ENCODE data around the gene NAIF1.

Gene NAIF1

DNA sequence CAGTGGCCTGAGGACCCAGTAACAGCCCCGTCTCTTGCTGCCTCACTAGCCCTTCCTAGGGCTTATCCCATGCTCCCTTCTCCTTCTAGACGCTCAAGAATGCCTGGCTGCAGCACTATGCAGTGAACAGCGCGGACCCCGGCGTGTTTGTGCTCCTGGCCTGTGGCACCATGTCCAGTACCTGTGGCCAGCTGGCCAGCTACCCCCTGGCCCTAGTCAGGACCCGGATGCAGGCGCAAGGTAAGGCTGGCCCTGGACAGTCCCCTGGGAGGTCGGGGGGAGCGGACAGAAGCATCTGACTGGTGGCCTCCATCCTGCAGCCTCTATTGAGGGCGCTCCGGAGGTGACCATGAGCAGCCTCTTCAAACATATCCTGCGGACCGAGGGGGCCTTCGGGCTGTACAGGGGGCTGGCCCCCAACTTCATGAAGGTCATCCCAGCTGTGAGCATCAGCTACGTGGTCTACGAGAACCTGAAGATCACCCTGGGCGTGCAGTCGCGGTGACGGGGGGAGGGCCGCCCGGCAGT is 39.9 kb upstream of the NAIF1 start:
- Histone ChIP-seq H2AFZ (ENCODE audit: low read depth, low read length) (no peak overlapping the region), H3K27me3 (ENCODE audit: insufficient read depth, low read length) (no peaks in the 10 kb centered on the region), H3K9me3 (ENCODE audit: low read length) (no peaks in the 10 kb centered on the region), H3K4me3 (ENCODE audit: low read length) (no peak overlapping the region), H3K4me1 (ENCODE audit: insufficient read depth, low read length) (peaks cover 6% of the 10 kb centered on the region), H3K36me3 (ENCODE audit: insufficient read depth, low read length) (peaks cover 59% of the 10 kb centered on the region)

- Histone ChIP-seq H2AFZ (ENCODE audit: low read depth, low read length) (no peak overlapping the region), H3K27me3 (ENCODE audit: insufficient read depth, low read length) (no peaks in the 10 kb centered on the region), H3K36me3 (ENCODE audit: insufficient read depth, low read length) (peaks cover 64% of the 10 kb centered on the region), H3K9me3 (ENCODE audit: low read length) (no peaks in the 10 kb centered on the region), H3K4me1 (ENCODE audit: insufficient read depth, low read length) (peaks cover 6% of the 10 kb centered on the region), H3K4me3 (ENCODE audit: low read length) (no peak overlapping the region)
Observed at GRCh38 chr9:128106181-128106939, 39.2 kb upstream of the NAIF1 start.

DNA sequence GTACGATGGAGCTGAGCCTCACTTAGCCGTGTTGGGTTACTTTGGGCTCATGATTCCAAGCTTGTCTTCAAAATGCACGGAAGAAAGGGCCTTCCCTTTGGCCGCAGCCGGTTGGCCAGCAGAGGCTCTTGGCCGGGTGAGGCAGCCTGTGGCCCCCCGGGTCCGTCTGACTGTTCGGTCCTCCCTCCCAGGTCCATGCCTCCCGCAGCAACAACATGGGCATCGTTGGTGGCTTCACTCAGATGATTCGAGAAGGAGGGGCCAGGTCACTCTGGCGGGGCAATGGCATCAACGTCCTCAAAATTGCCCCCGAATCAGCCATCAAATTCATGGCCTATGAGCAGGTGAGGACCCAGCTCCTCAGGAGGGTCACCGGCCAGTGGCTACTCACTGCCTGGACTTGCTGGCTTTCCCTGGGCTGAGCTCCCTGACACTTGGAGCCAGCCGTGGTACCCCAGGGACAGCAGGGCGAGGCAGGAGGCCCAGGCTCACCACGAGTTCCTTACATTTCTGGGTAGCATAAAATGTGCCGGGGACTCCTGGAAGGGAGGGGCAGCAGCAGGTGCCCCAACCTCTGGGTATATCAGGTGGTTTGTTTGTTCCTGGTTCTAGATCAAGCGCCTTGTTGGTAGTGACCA is 38.5 kb upstream of the NAIF1 start:
- H3K4me3 ChIP-seq (ENCODE audit: low read length), result no peak overlapping the region
- H3K4me1 ChIP-seq (ENCODE audit: insufficient read depth, low read length), result peaks cover 7% of the 10 kb centered on the region
- H3K9me3 ChIP-seq (ENCODE audit: low read length), result no peaks in the 10 kb centered on the region
- peaks cover 71% of the 10 kb centered on the region for H3K36me3 ChIP-seq (ENCODE audit: insufficient read depth, low read length)
- no peak overlapping the region for H2AFZ ChIP-seq (ENCODE audit: low read depth, low read length)
- no peaks in the 10 kb centered on the region for H3K27me3 ChIP-seq (ENCODE audit: insufficient read depth, low read length)

DNA sequence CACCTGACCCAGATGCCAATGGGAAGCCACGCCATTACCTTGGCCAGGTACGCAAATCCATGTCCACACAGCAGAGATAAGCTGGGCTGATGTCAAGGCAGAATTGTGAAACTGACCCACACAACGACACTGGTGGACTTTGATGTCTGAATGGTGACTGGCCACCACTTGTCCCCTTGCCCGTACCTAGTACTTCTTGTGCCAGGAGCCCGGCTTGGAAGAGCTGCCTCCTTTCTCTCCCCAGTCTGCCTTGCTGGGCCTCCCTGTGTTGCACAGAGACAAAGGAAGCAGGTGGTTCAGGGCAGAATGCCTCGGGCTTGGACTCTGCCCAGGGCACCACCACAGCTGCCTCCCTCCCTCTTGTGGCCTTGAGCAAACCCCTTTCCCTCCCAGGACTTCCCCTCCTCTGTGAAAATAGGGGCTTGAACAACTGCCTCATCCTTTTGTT is 37.1 kb upstream of the NAIF1 start:
- Histone ChIP-seq H2AFZ (ENCODE audit: low read depth, low read length) (no peak overlapping the region), H3K36me3 (ENCODE audit: insufficient read depth, low read length) (peaks cover 68% of the 10 kb centered on the region), H3K4me1 (ENCODE audit: insufficient read depth, low read length) (peaks cover 21% of the 10 kb centered on the region), H3K27me3 (ENCODE audit: insufficient read depth, low read length) (no peaks in the 10 kb centered on the region), H3K4me3 (ENCODE audit: low read length) (no peak overlapping the region), H3K9me3 (ENCODE audit: low read length) (no peaks in the 10 kb centered on the region)

GRCh38 chr9:128103589-128103962 is 36.5 kb upstream of the NAIF1 start:
- no peaks in the 10 kb centered on the region for H3K9me3 ChIP-seq (ENCODE audit: low read length)
- no peaks in the 10 kb centered on the region for H3K27me3 ChIP-seq (ENCODE audit: insufficient read depth, low read length)
- H3K4me1 ChIP-seq (ENCODE audit: insufficient read depth, low read length), result peaks cover 25% of the 10 kb centered on the region
- H3K36me3 ChIP-seq (ENCODE audit: insufficient read depth, low read length), result peaks cover 67% of the 10 kb centered on the region
- H3K4me3 ChIP-seq (ENCODE audit: low read length), result no peak overlapping the region
- H2AFZ ChIP-seq (ENCODE audit: low read depth, low read length), result no peak overlapping the region

DNA sequence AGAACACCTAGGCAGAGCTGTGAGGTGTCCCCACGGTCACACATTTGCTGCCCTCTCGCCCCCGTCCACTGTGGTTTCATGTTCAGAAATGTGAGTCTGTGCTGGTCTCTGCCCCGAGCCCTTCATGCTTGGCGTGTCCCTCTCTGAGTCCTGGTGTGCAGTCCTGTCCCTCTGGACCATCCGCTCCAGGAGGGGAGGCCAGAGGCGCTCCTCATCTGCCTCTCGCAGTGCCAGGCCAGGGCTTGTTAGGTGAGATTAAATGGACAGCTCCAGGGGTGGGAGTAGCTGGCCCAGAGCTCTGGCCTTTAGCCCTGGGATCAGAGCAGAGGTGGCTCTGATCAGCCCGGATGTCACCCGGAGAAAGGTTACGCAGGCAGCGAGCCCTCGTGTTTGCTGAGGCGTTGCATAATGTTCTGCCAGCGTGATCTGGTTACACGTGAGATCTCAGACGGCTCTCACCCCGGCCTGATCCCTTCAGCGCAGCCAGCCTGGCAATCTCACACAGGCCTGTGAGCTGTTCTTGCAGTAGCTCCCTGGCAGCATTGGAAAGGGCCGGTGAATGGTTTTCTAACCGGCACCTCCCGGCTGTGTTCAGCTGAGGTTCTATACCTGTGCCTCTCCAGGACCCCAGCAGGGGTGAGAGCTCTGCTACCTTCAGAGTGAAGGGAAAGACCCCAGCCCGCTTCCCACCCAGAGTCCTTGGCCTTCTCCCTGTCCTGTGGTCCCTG is 35.9 kb upstream of the NAIF1 start:
- Histone ChIP-seq H3K36me3 (ENCODE audit: insufficient read depth, low read length) (peaks cover 62% of the 10 kb centered on the region), H3K4me1 (ENCODE audit: insufficient read depth, low read length) (peaks cover 22% of the 10 kb centered on the region), H3K9me3 (ENCODE audit: low read length) (no peaks in the 10 kb centered on the region), H3K4me3 (ENCODE audit: low read length) (no peak overlapping the region), H3K27me3 (ENCODE audit: insufficient read depth, low read length) (no peaks in the 10 kb centered on the region), H2AFZ (ENCODE audit: low read depth, low read length) (no peak overlapping the region)

GRCh38 chr9:128102196-128102595 is 35.1 kb upstream of the NAIF1 start:
- H3K9me3 ChIP-seq (ENCODE audit: low read length), result no peaks in the 10 kb centered on the region
- H3K36me3 ChIP-seq (ENCODE audit: insufficient read depth, low read length), result peaks cover 54% of the 10 kb centered on the region
- H2AFZ ChIP-seq (ENCODE audit: low read depth, low read length), result no peak overlapping the region
- H3K4me3 ChIP-seq (ENCODE audit: low read length), result no peak overlapping the region
- peaks cover 29% of the 10 kb centered on the region for H3K4me1 ChIP-seq (ENCODE audit: insufficient read depth, low read length)
- H3K27me3 ChIP-seq (ENCODE audit: insufficient read depth, low read length), result no peaks in the 10 kb centered on the region

GRCh38 chr9:128101690-128102089 is 34.6 kb upstream of the NAIF1 start:
- Histone ChIP-seq H2AFZ (ENCODE audit: low read depth, low read length) (no peak overlapping the region), H3K4me3 (ENCODE audit: low read length) (no peak overlapping the region), H3K36me3 (ENCODE audit: insufficient read depth, low read length) (peaks cover 49% of the 10 kb centered on the region), H3K9me3 (ENCODE audit: low read length) (no peaks in the 10 kb centered on the region), H3K4me1 (ENCODE audit: insufficient read depth, low read length) (peaks cover 31% of the 10 kb centered on the region), H3K27me3 (ENCODE audit: insufficient read depth, low read length) (no peaks in the 10 kb centered on the region)

- Histone ChIP-seq H3K36me3 (ENCODE audit: insufficient read depth, low read length) (peaks cover 46% of the 10 kb centered on the region), H2AFZ (ENCODE audit: low read depth, low read length) (no peak overlapping the region), H3K9me3 (ENCODE audit: low read length) (no peaks in the 10 kb centered on the region), H3K4me3 (ENCODE audit: low read length) (no peak overlapping the region), H3K4me1 (ENCODE audit: insufficient read depth, low read length) (peaks cover 31% of the 10 kb centered on the region), H3K27me3 (ENCODE audit: insufficient read depth, low read length) (no peaks in the 10 kb centered on the region)
Observed at GRCh38 chr9:128101231-128101661, 34.1 kb upstream of the NAIF1 start.

DNA sequence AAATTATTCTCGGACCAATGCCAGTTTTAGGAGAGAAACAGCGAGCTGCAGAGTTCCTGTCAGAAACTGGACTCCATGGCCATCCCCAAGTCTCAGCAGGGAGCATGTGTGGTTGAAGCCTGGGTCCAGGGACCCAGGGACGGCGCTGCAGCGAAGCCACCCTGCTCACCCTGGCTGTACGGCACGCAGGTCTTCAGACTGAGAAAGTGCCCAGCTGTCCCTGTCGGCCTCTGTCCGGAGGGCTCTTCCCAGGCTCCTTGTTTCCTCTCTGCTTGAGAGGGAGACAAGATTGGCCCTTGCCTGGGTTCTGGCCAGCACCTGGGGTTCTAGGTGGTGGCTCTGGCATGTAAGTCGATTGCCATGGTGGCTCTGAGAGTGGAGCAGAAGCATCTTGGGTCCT is 33.5 kb upstream of the NAIF1 start:
- peaks cover 39% of the 10 kb centered on the region for H3K36me3 ChIP-seq (ENCODE audit: insufficient read depth, low read length)
- no peaks in the 10 kb centered on the region for H3K9me3 ChIP-seq (ENCODE audit: low read length)
- H3K27me3 ChIP-seq (ENCODE audit: insufficient read depth, low read length), result no peaks in the 10 kb centered on the region
- H2AFZ ChIP-seq (ENCODE audit: low read depth, low read length), result no peak overlapping the region
- H3K4me3 ChIP-seq (ENCODE audit: low read length), result no peak overlapping the region
- peaks cover 31% of the 10 kb centered on the region for H3K4me1 ChIP-seq (ENCODE audit: insufficient read depth, low read length)

DNA sequence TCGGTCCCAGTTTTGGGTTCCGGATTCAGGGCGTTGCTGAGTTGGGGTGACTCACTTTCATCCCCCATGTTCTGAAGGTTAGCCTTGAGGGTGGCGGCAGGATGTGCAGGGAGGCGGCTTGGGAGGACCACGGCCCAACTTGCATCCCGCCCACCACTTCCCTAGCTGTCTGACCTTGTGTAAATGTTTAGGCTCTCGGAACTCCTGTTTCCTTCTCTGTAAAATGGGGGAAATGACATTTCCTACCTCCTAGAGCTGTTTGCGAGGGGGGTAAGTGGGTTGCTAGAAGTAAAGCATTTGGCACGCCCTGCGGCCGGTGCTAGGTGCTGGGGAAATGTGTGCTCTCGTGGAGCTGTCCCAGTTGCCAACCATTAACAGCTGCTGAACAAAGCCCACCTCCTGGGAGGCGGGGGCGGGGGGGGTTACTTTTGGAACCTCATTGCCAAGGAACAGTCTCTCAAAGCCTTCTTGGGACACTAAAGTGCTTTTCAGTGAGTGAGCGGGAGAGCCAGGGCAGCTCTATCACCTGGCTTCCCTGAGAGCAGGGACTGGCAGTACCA is 32.9 kb upstream of the NAIF1 start:
- Histone ChIP-seq H2AFZ (ENCODE audit: low read depth, low read length) (no peak overlapping the region), H3K27me3 (ENCODE audit: insufficient read depth, low read length) (no peaks in the 10 kb centered on the region), H3K4me1 (ENCODE audit: insufficient read depth, low read length) (peaks cover 34% of the 10 kb centered on the region), H3K36me3 (ENCODE audit: insufficient read depth, low read length) (peaks cover 36% of the 10 kb centered on the region), H3K4me3 (ENCODE audit: low read length) (peak overlapping the region; percentile 54), H3K9me3 (ENCODE audit: low read length) (no peaks in the 10 kb centered on the region)

GRCh38 chr9:128099231-128099931 is 32.3 kb upstream of the NAIF1 start:
- peak overlapping the region; percentile 54 for H3K4me3 ChIP-seq (ENCODE audit: low read length)
- peaks cover 40% of the 10 kb centered on the region for H3K4me1 ChIP-seq (ENCODE audit: insufficient read depth, low read length)
- peaks cover 36% of the 10 kb centered on the region for H3K36me3 ChIP-seq (ENCODE audit: insufficient read depth, low read length)
- H3K27me3 ChIP-seq (ENCODE audit: insufficient read depth, low read length), result no peaks in the 10 kb centered on the region
- H2AFZ ChIP-seq (ENCODE audit: low read depth, low read length), result no peak overlapping the region
- H3K9me3 ChIP-seq (ENCODE audit: low read length), result no peaks in the 10 kb centered on the region

Data from neuron (in vitro differentiated cells).